Adrenal gland (tissue), 5 donors: Measurements from ENCODE around the gene JPH3.

ENCODE experiments used
- CTCF ChIP-seq, 6 experiments: fragments of 450-650 bp in 4 of 6; fragments of 200-600 bp in 2 of 6; sonication (generic) in 1 of 6; IDR thresholded peaks; 1 replicate in 5 of 6; 2 replicates in 1 of 6; pipeline versions ENCODE4 v1.5.1 to v1.8.0; 2016 to 2021; ENCODE audit warnings: antibody characterized with exemption in 6 of 6, mild to moderate bottlenecking in 2 of 6, moderate library complexity in 1 of 6
- POLR2A ChIP-seq, 2 donors: fragments of 450-650 bp; IDR thresholded peaks; one replicate each; pipeline ENCODE4 v1.6.1; 2017; ENCODE audit warnings: antibody characterized with exemption in 2 of 2, mild to moderate bottlenecking in 2 of 2, moderate library complexity in 1 of 2
- donor health status: DM: no; HTN: no; CAD: no.

- TF ChIP-seq CTCF (IDR thresholded peaks at IDR 0.05) (no peak), POLR2A (IDR thresholded peaks at IDR 0.05) (no peak)
Observed at GRCh38 chr16:87564524-87564778, 37.9 kb upstream of the JPH3 start.
